Activated CD4-positive, alpha-beta T cell treated with anti-CD3 and anti-CD28 coated beads, Interleukin-2, amount 50 U/mL, for 1 hour (primary cell): ENCODE data around the gene CAPZA2.

Source experiments
- DNase-seq: peaks from one replicate; pipeline ENCODE4 v3.0.0-alpha.2; 2020

CAPZA2 gene

GRCh38 chr7:116862951-116863670 lies 724 bp downstream of the CAPZA2 start:
- no peak for DNase-seq

- no peak for DNase-seq
Measured at GRCh38 chr7:116863936-116864500, 1.6 kb downstream of the CAPZA2 start.

- no peak for DNase-seq
Measured at GRCh38 chr7:116871061-116871700, 8.8 kb downstream of the CAPZA2 start.

GRCh38 chr7:116872026-116872425 lies 9.6 kb downstream of the CAPZA2 start:
- DNase-seq: no peak

- DNase-seq: no peak
Measured at GRCh38 chr7:116873619-116874018, 11.2 kb downstream of the CAPZA2 start.

GRCh38 chr7:116876664-116877442 lies 14.5 kb downstream of the CAPZA2 start:
- no peak for DNase-seq

GRCh38 chr7:116877443-116878217 lies 15.2 kb downstream of the CAPZA2 start:
- DNase-seq: no peak

- DNase-seq: no peak
Measured at GRCh38 chr7:116884691-116885090, 22.3 kb downstream of the CAPZA2 start.

GRCh38 chr7:116885724-116886123 lies 23.3 kb downstream of the CAPZA2 start:
- no peak for DNase-seq

GRCh38 chr7:116886543-116887156 lies 24.3 kb downstream of the CAPZA2 start:
- DNase-seq: no peak

GRCh38 chr7:116888895-116889294 lies 26.5 kb downstream of the CAPZA2 start:
- no peak for DNase-seq

- no peak for DNase-seq
Measured at GRCh38 chr7:116895849-116896248, 33.5 kb downstream of the CAPZA2 start.

GRCh38 chr7:116897661-116898060 lies 35.3 kb downstream of the CAPZA2 start:
- DNase-seq: no peak

GRCh38 chr7:116899308-116899707 lies 36.9 kb downstream of the CAPZA2 start:
- no peak for DNase-seq

- no peak for DNase-seq
Measured at GRCh38 chr7:116901143-116901542, 38.8 kb downstream of the CAPZA2 start.

- no peak for DNase-seq
Measured at GRCh38 chr7:116902867-116903266, 40.5 kb downstream of the CAPZA2 start.

GRCh38 chr7:116906391-116906790 lies 44.0 kb downstream of the CAPZA2 start:
- DNase-seq: no peak

- no peak for DNase-seq
Measured at GRCh38 chr7:116910383-116910782, 48.0 kb downstream of the CAPZA2 start.

- DNase-seq: no peak
Measured at GRCh38 chr7:116911801-116912200, 49.4 kb downstream of the CAPZA2 start.

- no peak for DNase-seq
Measured at GRCh38 chr7:116912269-116912909, 50.0 kb downstream of the CAPZA2 start.

- no peak for DNase-seq
Measured at GRCh38 chr7:116918704-116919103, 56.3 kb downstream of the CAPZA2 start.

- DNase-seq: no peak
Measured at GRCh38 chr7:116920359-116920758, 58.0 kb downstream of the CAPZA2 start.
